Panc1 (cell line): Measurements from ENCODE around the gene SRCIN1. TPM values are rescaled to one million over a fixed set of nuclear protein-coding genes. Genes with fewer than 3 reads are reported as not detected.

Experiments used
- ATAC-seq: fragments of 200-7000 bp; cut with Tn5 transposase; 2 replicates; pipeline ENCODE4 v1.9.1; 2020; ENCODE audit warnings: mild to moderate bottlenecking, moderate library complexity
- BruUV-seq: library from RNA; stranded (reverse); fragments of 400-500 nt; replicated peaks from 2 replicates; lab custom pipeline; 2021; lab: Mats Ljungman, UMichigan
- CTCF ChIA-PET: fragments of 300-600 bp; sonication (Branson Sonifier 250); formaldehyde crosslinking; loops from one replicate; lab custom pipeline; 2022; ENCODE audit warnings: antibody characterized with exemption; lab: Charles Lee
- POLR2A ChIA-PET: fragments of 300-600 bp; sonication (Branson Sonifier 250); formaldehyde crosslinking; loops from one replicate; lab custom pipeline; 2022; ENCODE audit warnings: antibody characterized with exemption; lab: Charles Lee
- DNase-seq: peaks from one replicate; pipeline ENCODE4 v3.0.0-alpha.2; 2010; ENCODE audit warnings: low read depth, low spot score
- H3K27ac ChIP-seq: 2 replicates; pipeline ENCODE4 v1.5.1; 2011; ENCODE audit warnings: mild to moderate bottlenecking, low read length, inconsistent platforms
- H3K27me3 ChIP-seq: fragments of 200-500 bp; sonication (Bioruptor generic); 2 replicates; pipeline ENCODE4 v1.6.0; 2014; ENCODE audit warnings: low read length, inconsistent platforms; ENCODE audit not compliant: control insufficient read depth, insufficient read depth
- H3K36me3 ChIP-seq: fragments of 200-500 bp; sonication (Bioruptor generic); 2 replicates; pipeline ENCODE4 v1.5.1; 2014; ENCODE audit warnings: inconsistent platforms, mild to moderate bottlenecking, low read length, moderate library complexity; ENCODE audit not compliant: control insufficient read depth, insufficient read depth
- H3K4me1 ChIP-seq: 2 replicates; pipeline ENCODE4 v1.5.1; 2011; ENCODE audit warnings: inconsistent platforms, mild to moderate bottlenecking, low read length, moderate library complexity; ENCODE audit not compliant: control insufficient read depth, insufficient read depth
- H3K4me3 ChIP-seq, 2 experiments: 2 replicates each; pipeline ENCODE4 v1.5.1; 2011 to 2012; ENCODE audit warnings: low read depth in 2 of 2, low read length in 2 of 2, mild to moderate bottlenecking in 2 of 2, inconsistent platforms in 1 of 2, moderate library complexity in 1 of 2
- H3K9me3 ChIP-seq: fragments of 200-500 bp; sonication (Bioruptor generic); 2 replicates; pipeline ENCODE4 v1.5.1; 2014; ENCODE audit warnings: low read depth, mild to moderate bottlenecking, inconsistent platforms, low read length, moderate library complexity; ENCODE audit not compliant: control insufficient read depth, insufficient read depth
- CTCF ChIP-seq: fragments of 450-650 bp; IDR thresholded peaks from 2 replicates; pipeline ENCODE4 v1.5.1; 2017; ENCODE audit warnings: mild to moderate bottlenecking
- POLR2AphosphoS5 ChIP-seq: IDR thresholded peaks from 2 replicates; pipeline ENCODE4 v1.6.1; 2012; ENCODE audit warnings: mild to moderate bottlenecking, low read depth, low read length, moderate library complexity
- REST ChIP-seq, 2 experiments: IDR thresholded peaks; 2 replicates each; pipeline ENCODE4 v1.6.1; 2011 to 2012; ENCODE audit warnings: low read depth in 2 of 2, control low read depth in 1 of 2, low read length in 1 of 2, mild to moderate bottlenecking in 1 of 2, moderate library complexity in 1 of 2; ENCODE audit not compliant: insufficient read depth in 1 of 2
- SIN3A ChIP-seq: IDR thresholded peaks from 2 replicates; pipeline ENCODE4 v1.6.1; 2012; ENCODE audit warnings: low read depth, mild to moderate bottlenecking, low read length, moderate library complexity, borderline replicate concordance; ENCODE audit not compliant: insufficient read depth
- TCF7L2 ChIP-seq: IDR thresholded peaks from 2 replicates; pipeline ENCODE4 v1.6.1; 2011; ENCODE audit warnings: mild to moderate bottlenecking, low read depth, low read length, inconsistent platforms
- in situ Hi-C: cut with HindIII; loops from 2 replicates; pipeline ENCODE4 v1.10.0; 2016; ENCODE audit warnings: low sequenced_read_pairs, low pct_unique_long_range_greater_than_20kb
- intact Hi-C: fragments of 100-400 bp; cut with micrococcal nuclease; formaldehyde crosslinking; loops from one replicate; pipeline ENCODE4 v1.10.0; 2022; ENCODE audit not compliant: unreplicated experiment
- total RNA-seq: library from RNA; stranded (reverse); gene quantifications from one replicate; pipeline ENCODE4 v1.2.1, GENCODE V29; 2021; ENCODE audit not compliant: unreplicated experiment

The SRCIN1 gene
- total RNA-seq, 1 experiment from 2014 or later = 12.8 TPM

GRCh38 chr17:38542286-38542685 lies 63.5 kb downstream of the SRCIN1 start:
- no peaks in the 10 kb centered on the region for H3K36me3 ChIP-seq
- in situ Hi-C loops = no loop called here
- H3K9me3 ChIP-seq = no peaks in the 10 kb centered on the region
- H3K27ac ChIP-seq = no peak overlapping the region
- no peak overlapping the region for H3K4me3 ChIP-seq
- ATAC-seq = no peak
- no TSS peak for BruUV-seq
- DNase-seq = no peak
- no peaks in the 10 kb centered on the region for H3K27me3 ChIP-seq
- ChIA-PET POLR2A (no interaction called here), CTCF (no interaction called here)
- TF ChIP-seq TCF7L2 (no peak), SIN3A (no peak), POLR2AphosphoS5 (no peak), REST (IDR thresholded peaks at IDR 0.05; ENCODE audit: insufficient read depth in 1 of 2, low read depth in 2 of 2, low read length in 1 of 2) (no peak), CTCF (no peak)
- H3K4me1 ChIP-seq = no peaks in the 10 kb centered on the region
- intact Hi-C loops = no loop called here

GRCh38 chr17:38541281-38541680 lies 64.5 kb downstream of the SRCIN1 start:
- no peaks in the 10 kb centered on the region for H3K27me3 ChIP-seq
- H3K9me3 ChIP-seq = no peaks in the 10 kb centered on the region
- DNase-seq (no peak), ATAC-seq (no peak)
- ChIA-PET CTCF (no interaction called here), POLR2A (no interaction called here)
- H3K27ac ChIP-seq = no peak overlapping the region
- in situ Hi-C loops = no loop called here
- no peak for TF ChIP-seq SIN3A
- no peak for TF ChIP-seq CTCF
- TF ChIP-seq POLR2AphosphoS5 = no peak
- no peak for TF ChIP-seq TCF7L2
- no peak for TF ChIP-seq REST (IDR thresholded peaks at IDR 0.05; ENCODE audit: insufficient read depth in 1 of 2, low read depth in 2 of 2, low read length in 1 of 2)
- intact Hi-C loops = no loop called here
- BruUV-seq = no TSS peak
- no peaks in the 10 kb centered on the region for H3K36me3 ChIP-seq
- H3K4me3 ChIP-seq = no peak overlapping the region
- H3K4me1 ChIP-seq = no peaks in the 10 kb centered on the region
